H1 (cell line): ENCODE measurements around the gene UBE2H. TPM values are rescaled to one million over a fixed set of nuclear protein-coding genes. Genes with fewer than 3 reads are reported as not detected.

Source experiments
- CBX8 ChIP-seq: fragments of 300-800, 300-1000 bp; sonication (generic); IDR thresholded peaks from 2 replicates; pipeline ENCODE4 v1.7.1; 2016; ENCODE audit warnings: low read depth, low read length, borderline replicate concordance
- CHD1 ChIP-seq: IDR thresholded peaks from 2 replicates; pipeline ENCODE4 v1.6.1; 2012; ENCODE audit warnings: low read depth, low read length, improper control_type of control experiment
- CHD2 ChIP-seq: IDR thresholded peaks from 2 replicates; pipeline ENCODE4 v1.6.1; 2012; ENCODE audit warnings: low read length, improper control_type of control experiment
- CREB1 ChIP-seq: IDR thresholded peaks from 2 replicates; pipeline ENCODE4 v1.6.1; 2012; ENCODE audit warnings: inconsistent platforms
- GABPA ChIP-seq: IDR thresholded peaks from 2 replicates; pipeline ENCODE4 v1.6.1; 2011; ENCODE audit warnings: mild to moderate bottlenecking, low read length, moderate library complexity, borderline replicate concordance; ENCODE audit not compliant: insufficient read depth
- HDAC2 ChIP-seq, 2 experiments: fragments of 300-600 bp in 1 of 2; sonication (generic) in 1 of 2; IDR thresholded peaks; 2 replicates each; pipeline ENCODE4 v1.6.1; 2011 to 2012; ENCODE audit warnings: low read depth in 2 of 2, low read length in 2 of 2, mild to moderate bottlenecking in 2 of 2, moderate library complexity in 2 of 2, borderline replicate concordance in 1 of 2, inconsistent platforms in 1 of 2
- JUN ChIP-seq: IDR thresholded peaks from 2 replicates; pipeline ENCODE4 v1.6.1; 2011; ENCODE audit warnings: low read depth, mild to moderate bottlenecking, improper control_type of control experiment, low read length
- JUND ChIP-seq: IDR thresholded peaks from 2 replicates; pipeline ENCODE4 v1.6.1; 2011; ENCODE audit warnings: mild to moderate bottlenecking, improper control_type of control experiment, low read length
- MAFK ChIP-seq: IDR thresholded peaks from 2 replicates; pipeline ENCODE4 v1.6.1; 2012; ENCODE audit warnings: low read depth, mild to moderate bottlenecking, improper control_type of control experiment, low read length
- POLR2A ChIP-seq, 2 experiments: IDR thresholded peaks; 1 replicate in 1 of 2; 2 replicates in 1 of 2; pipeline ENCODE4 v1.6.1; 2011; ENCODE audit warnings: low read depth in 2 of 2, low read length in 2 of 2, mild to moderate bottlenecking in 2 of 2; ENCODE audit errors: control extremely low read depth in 1 of 2
- POLR2AphosphoS5 ChIP-seq: IDR thresholded peaks from 2 replicates; pipeline ENCODE4 v1.6.1; 2011; ENCODE audit warnings: low read depth, low read length
- RAD21 ChIP-seq, 2 experiments: IDR thresholded peaks in 1 of 2; conservative IDR thresholded peaks in 1 of 2; 2 replicates each; pipeline ENCODE4 v1.6.1; 2011; ENCODE audit warnings: low read depth in 2 of 2, low read length in 2 of 2, improper control_type of control experiment in 1 of 2, inconsistent platforms in 1 of 2, mild to moderate bottlenecking in 1 of 2, moderate library complexity in 1 of 2
- RXRA ChIP-seq: IDR thresholded peaks from 2 replicates; pipeline ENCODE4 v1.6.1; 2011; ENCODE audit warnings: low read depth, mild to moderate bottlenecking, low read length, moderate library complexity; ENCODE audit not compliant: insufficient read depth
- SIX5 ChIP-seq: IDR thresholded peaks from 2 replicates; pipeline ENCODE4 v1.6.1; 2011; ENCODE audit warnings: mild to moderate bottlenecking, low read depth, low read length
- SP1 ChIP-seq: IDR thresholded peaks from 2 replicates; pipeline ENCODE4 v1.6.1; 2011; ENCODE audit warnings: low read depth, low read length
- SRF ChIP-seq: IDR thresholded peaks from 2 replicates; pipeline ENCODE4 v1.6.1; 2011; ENCODE audit warnings: mild to moderate bottlenecking, low read depth, low read length, moderate library complexity
- TAF1 ChIP-seq: IDR thresholded peaks from 2 replicates; pipeline ENCODE4 v1.6.1; 2011; ENCODE audit warnings: mild to moderate bottlenecking, low read depth, low read length
- TAF7 ChIP-seq: optimal IDR thresholded peaks from 2 replicates; pipeline ENCODE3; 2011; ENCODE audit warnings: low read depth, mild to moderate bottlenecking, inconsistent platforms, low read length, moderate library complexity, borderline replicate concordance
- TCF12 ChIP-seq: IDR thresholded peaks from 2 replicates; pipeline ENCODE4 v1.6.1; 2011; ENCODE audit warnings: low read depth, mild to moderate bottlenecking, low read length
- TEAD4 ChIP-seq: IDR thresholded peaks from 2 replicates; pipeline ENCODE4 v1.6.1; 2012; ENCODE audit warnings: low read depth, low read length, inconsistent platforms, mixed read lengths
- ZNF274 ChIP-seq: IDR thresholded peaks from 2 replicates; pipeline ENCODE4 v1.7.0; 2012; ENCODE audit warnings: low read length, borderline replicate concordance; ENCODE audit errors: extremely low read depth
- polyA plus RNA-seq, 7 experiments: library from polyadenylated mRNA; depleted of rRNA in 3 of 7; stranded (reverse) in 5 of 7; unstranded in 2 of 7; fragments of >200 nt in 5 of 7; fragments of 200-250 nt in 2 of 7; gene quantifications; 1 replicate in 5 of 7; 2 replicates in 1 of 7; 4 replicates in 1 of 7; pipeline versions ENCODE4 v1.2.1 to v1.2.3, GENCODE V29; 2011 to 2013; ENCODE audit warnings: missing spikeins in 2 of 7, mixed read lengths in 2 of 7
- total RNA-seq: library from RNA; stranded (reverse); fragmentation: NEBNext Ultra II Directional; extraction: Animal tissue kit (Norgen Biotek cat#: 25700); gene quantifications from 2 replicates; pipeline ENCODE4 v1.2.1, GENCODE V29; 2021
- TF ChIP-seq, protein P1 (sequence below): IDR thresholded peaks from 2 replicates; pipeline ENCODE4 v1.6.1; 2012; ENCODE audit warnings: inconsistent platforms
- TF ChIP-seq, protein P2 (sequence below): IDR thresholded peaks from 2 replicates; pipeline ENCODE4 v1.6.1; 2011; ENCODE audit warnings: low read length, improper control_type of control experiment

UBE2H gene
- total and polyA plus RNA-seq, 2 of the 8 experiments (the other 6 are each of a cell fraction or from before 2014, with no cell fraction given) = 30.6 to 62.2 TPM

DNA sequence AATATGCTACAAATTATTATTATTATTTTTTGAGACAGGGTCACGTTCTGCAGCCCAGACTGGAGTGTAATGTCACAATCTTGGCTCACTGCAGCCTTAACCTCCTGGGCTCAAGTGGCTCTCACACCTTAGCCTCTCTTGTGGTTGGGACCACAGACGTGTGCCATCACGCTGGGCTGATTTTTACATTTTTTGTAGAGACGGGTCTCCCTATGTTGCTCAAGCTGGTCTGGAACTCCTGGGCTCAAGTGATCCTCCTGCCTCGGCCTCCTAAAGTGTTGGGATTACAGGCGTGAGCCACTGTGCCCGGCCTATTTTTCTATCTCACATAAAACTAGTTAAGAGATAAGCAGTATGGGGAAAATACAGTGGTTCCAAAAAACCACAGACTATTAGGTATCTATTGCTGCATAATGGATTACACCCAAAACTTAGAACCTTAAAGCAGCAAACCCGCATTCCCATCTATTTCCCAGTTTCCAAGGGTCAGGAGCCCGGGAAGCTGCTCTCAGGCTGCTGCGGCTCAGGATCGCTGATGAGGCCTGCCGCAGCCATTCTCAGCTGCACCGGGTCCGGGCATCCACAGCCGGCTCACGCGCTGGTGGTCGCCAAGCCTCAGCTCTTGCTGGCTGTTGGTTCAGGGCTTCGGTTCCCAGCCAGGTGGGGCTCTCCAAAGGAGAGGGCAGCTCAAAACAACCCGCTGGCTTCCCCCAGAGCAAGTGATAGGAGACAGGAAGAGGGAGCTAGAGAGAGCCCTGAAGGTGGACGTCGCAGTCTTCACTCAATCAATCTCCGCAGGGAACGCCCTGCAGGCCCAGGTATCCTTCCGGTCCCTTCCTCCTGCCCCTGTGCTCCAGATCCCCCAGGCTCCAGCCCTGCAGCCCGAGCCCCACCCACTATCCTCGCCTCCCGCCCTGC is 128.2 kb downstream of the UBE2H start (continued):
- no peak for TF ChIP-seq SIX5
- TF ChIP-seq RXRA = no peak
- no peak for TF ChIP-seq JUN
- no peak for TF ChIP-seq TCF12
- peak; percentile 45 to 61 for TF ChIP-seq RAD21 (IDR thresholded peaks at IDR 0.05 in 1 of 2, conservative IDR thresholded peaks at IDR 0.05 in 1 of 2; ENCODE audit: low read depth in 2 of 2, low read length in 2 of 2)
- no peak for TF ChIP-seq CHD1
- no peak for TF ChIP-seq MAFK
- no peak for TF ChIP-seq JUND
- TF ChIP-seq TEAD4 = 0 out of 2 replicates have a peak, but pooled peaks have one; percentile 7
- no peak for TF ChIP-seq SRF
- TF ChIP-seq CBX8 = no peak
- no peak for TF ChIP-seq CREB1
- TF ChIP-seq POLR2AphosphoS5 = peak; percentile 65; the same call in 1 of the 2 replicates
- peak in 1 of 2 experiments; percentile 56 for TF ChIP-seq POLR2A (IDR thresholded peaks at IDR 0.05; ENCODE audit: control extremely low read depth in 1 of 2, low read depth in 2 of 2, low read length in 2 of 2)
- TF ChIP-seq, protein P1, sequence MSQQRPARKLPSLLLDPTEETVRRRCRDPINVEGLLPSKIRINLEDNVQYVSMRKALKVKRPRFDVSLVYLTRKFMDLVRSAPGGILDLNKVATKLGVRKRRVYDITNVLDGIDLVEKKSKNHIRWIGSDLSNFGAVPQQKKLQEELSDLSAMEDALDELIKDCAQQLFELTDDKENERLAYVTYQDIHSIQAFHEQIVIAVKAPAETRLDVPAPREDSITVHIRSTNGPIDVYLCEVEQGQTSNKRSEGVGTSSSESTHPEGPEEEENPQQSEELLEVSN = no peak
- no peak for TF ChIP-seq HDAC2 (IDR thresholded peaks at IDR 0.05; ENCODE audit: borderline replicate concordance in 1 of 2, low read depth in 2 of 2, low read length in 2 of 2)
- TF ChIP-seq TAF7 = no peak
- TF ChIP-seq, protein P2, sequence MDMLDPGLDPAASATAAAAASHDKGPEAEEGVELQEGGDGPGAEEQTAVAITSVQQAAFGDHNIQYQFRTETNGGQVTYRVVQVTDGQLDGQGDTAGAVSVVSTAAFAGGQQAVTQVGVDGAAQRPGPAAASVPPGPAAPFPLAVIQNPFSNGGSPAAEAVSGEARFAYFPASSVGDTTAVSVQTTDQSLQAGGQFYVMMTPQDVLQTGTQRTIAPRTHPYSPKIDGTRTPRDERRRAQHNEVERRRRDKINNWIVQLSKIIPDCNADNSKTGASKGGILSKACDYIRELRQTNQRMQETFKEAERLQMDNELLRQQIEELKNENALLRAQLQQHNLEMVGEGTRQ = no peak
- TF ChIP-seq CHD2 = no peak
- no peak for TF ChIP-seq ZNF274
- peak; percentile 30; the same call in 1 of the 2 replicates for TF ChIP-seq SP1
- TF ChIP-seq GABPA = peak; percentile 61; the same call in 1 of the 2 replicates
- TF ChIP-seq TAF1 = peak; percentile 83
